ENCODE measurements around the gene THRA. TPM values are rescaled to one million over a fixed set of nuclear protein-coding genes. Genes with fewer than 3 reads are reported as not detected.

Gene THRA
- total and polyA plus RNA-seq, 2 of the 8 experiments (the other 6 are each of a cell fraction or from before 2014, with no cell fraction given) = 6.4 to 10.2 TPM

- Histone ChIP-seq H3K4me3 (ENCODE audit: extremely low read depth in 1 of 4, insufficient read depth in 2 of 4, low read depth in 3 of 4, low read length in 4 of 4) (no peak overlapping the region), H3K4ac (replicated peaks; ENCODE audit: insufficient read length, low read depth, low read length) (no peak overlapping the region), H3K14ac (ENCODE audit: insufficient read length) (no peak overlapping the region), H3K9ac (replicated peaks in 1 of 4; ENCODE audit: extremely low read depth in 1 of 4, low read depth in 3 of 4, low read length in 3 of 4) (no peak overlapping the region), H3K56ac (replicated peaks; ENCODE audit: insufficient read length, low read depth, low read length) (no peak overlapping the region), H2BK5ac (ENCODE audit: low read depth, low read length) (no peak overlapping the region), H3K36me3 (ENCODE audit: control insufficient read depth in 2 of 4, insufficient read depth in 4 of 4, low read length in 3 of 4) (peaks cover 21 to 55% (median 34%) of the 10 kb centered on the region in 4 experiments), H3K23ac (ENCODE audit: insufficient read length) (no peak overlapping the region), H3K27ac (ENCODE audit: low read depth, low read length) (no peak overlapping the region), H2AFZ (ENCODE audit: low read length) (no peak overlapping the region), H2BK12ac (ENCODE audit: low read depth, low read length) (no peak overlapping the region), H4K91ac (replicated peaks; ENCODE audit: insufficient read length, low read length) (no peak overlapping the region), H3K79me2 (ENCODE audit: control insufficient read depth in 1 of 2, insufficient read depth in 2 of 2, low read length in 2 of 2) (no peaks in the 10 kb centered on the region), H2BK15ac (ENCODE audit: low read length) (no peak overlapping the region), H3K9me3 (ENCODE audit: insufficient read depth in 2 of 2, low read depth in 1 of 2, low read length in 1 of 2) (no peaks in the 10 kb centered on the region), H3K27me3 (replicated peaks in 1 of 4; ENCODE audit: control insufficient read depth in 3 of 4, extremely low read depth in 1 of 4, insufficient read depth in 3 of 4, low read length in 3 of 4) (no peaks in the 10 kb centered on the region), H3K23me2 (ENCODE audit: low read depth, low read length) (no peaks in the 10 kb centered on the region), H4K20me1 (replicated peaks in 1 of 2; ENCODE audit: control insufficient read depth in 1 of 2, insufficient read depth in 2 of 2, low read length in 2 of 2) (peaks cover 2% of the 10 kb centered on the region in 2 experiments), H4K8ac (ENCODE audit: extremely low read depth, insufficient read depth, low read length) (no peak overlapping the region), H3K4me1 (replicated peaks in 1 of 4; ENCODE audit: control insufficient read depth in 3 of 4, insufficient read depth in 4 of 4, low read length in 3 of 4) (no peaks in the 10 kb centered on the region), H3K18ac (ENCODE audit: extremely low read depth, low read length) (no peak overlapping the region), H2AK5ac (ENCODE audit: low read depth, low read length) (no peak overlapping the region), H3K79me1 (ENCODE audit: low read depth, low read length) (no peaks in the 10 kb centered on the region), H2BK20ac (ENCODE audit: low read length) (no peak overlapping the region), H2BK120ac (replicated peaks; ENCODE audit: low read depth, low read length) (no peak overlapping the region), H4K5ac (ENCODE audit: insufficient read length, low read depth, low read length) (no peak overlapping the region), H3K4me2 (ENCODE audit: insufficient read depth in 1 of 2, low read depth in 2 of 2, low read length in 2 of 2) (no peak overlapping the region)
- 92% methylated on average over 13 of the region's 13 CpGs; no CpG with 5 or more reads in 1 of the 2 experiments for WGBS, 2 experiments (ENCODE audit: extremely low coverage in 1 of 2, insufficient coverage in 1 of 2, insufficient read length in 1 of 2, insufficient replicate concordance in 2 of 2, low coverage in 1 of 2, low lambda C conversion rate in 2 of 2, missing lambda C conversion rate in 1 of 2)
- CTCF ChIA-PET (ENCODE audit: partially characterized antibody) = interaction anchor here (0.9 to 29.7 kb wide), 9 partner anchors 9 to 84 kb away, joined by 3 to 876 read pairs (median 11); partner anchors contain the start of genes CSF3, MED24, PSMD3 and THRA
- no peak for DNase-seq (ENCODE audit: low read depth in 1 of 2, low spot score in 2 of 2)
- no peak for TF ChIP-seq MAFK (IDR thresholded peaks at IDR 0.05; ENCODE audit: low read depth, low read length)
- no peak for TF ChIP-seq JUND (IDR thresholded peaks at IDR 0.05; ENCODE audit: low read length)
- no peak for TF ChIP-seq SIRT6 (IDR thresholded peaks at IDR 0.05; ENCODE audit: low read length)
- no peak for TF ChIP-seq POLR2AphosphoS5 (IDR thresholded peaks at IDR 0.05; ENCODE audit: low read depth, low read length)
- no peak for TF ChIP-seq POLR2A (IDR thresholded peaks at IDR 0.05; ENCODE audit: control extremely low read depth in 1 of 2, low read depth in 2 of 2, low read length in 2 of 2)
- no peak for TF ChIP-seq SUZ12 (IDR thresholded peaks at IDR 0.05; ENCODE audit: low read length)
- no peak for FAIRE-seq
- POLR2A ChIA-PET (ENCODE audit: partially characterized antibody) = interaction anchor here (1.1 kb wide), 1 partner anchor 85 kb away, joined by 3 read pairs; no protein-coding TSS in a partner anchor
Measured at GRCh38 chr17:40028595-40028994, 34.2 kb upstream of the THRA start.

Measured in H1 (cell line).